GM12892 (cell line): ENCODE data around the gene FIGLA.

ENCODE experiments used
- POLR2A ChIP-seq: IDR thresholded peaks from 2 replicates; pipeline ENCODE4 v1.6.1; 2011; ENCODE audit warnings: low read depth, low read length, control low read depth
- POLR2AphosphoS5 ChIP-seq: IDR thresholded peaks from 2 replicates; pipeline ENCODE4 v1.6.1; 2011; ENCODE audit warnings: low read depth, low read length, control low read depth

- no peak for TF ChIP-seq POLR2A
- no peak for TF ChIP-seq POLR2AphosphoS5
Measured at GRCh38 chr2:70790136-70790828, at the start of gene FIGLA.
